ENCODE results near the gene ABHD16B. TPM values are rescaled to one million over a fixed set of nuclear protein-coding genes. Genes with fewer than 3 reads are reported as not detected.
"Not testable (repeated sequence)": the region's sequence is repeated elsewhere in the genome, so short reads cannot be mapped to it uniquely, and the experiment has no call there.

ABHD16B gene
- total RNA-seq, 2 experiments from 2014 or later: not detected

DNA sequence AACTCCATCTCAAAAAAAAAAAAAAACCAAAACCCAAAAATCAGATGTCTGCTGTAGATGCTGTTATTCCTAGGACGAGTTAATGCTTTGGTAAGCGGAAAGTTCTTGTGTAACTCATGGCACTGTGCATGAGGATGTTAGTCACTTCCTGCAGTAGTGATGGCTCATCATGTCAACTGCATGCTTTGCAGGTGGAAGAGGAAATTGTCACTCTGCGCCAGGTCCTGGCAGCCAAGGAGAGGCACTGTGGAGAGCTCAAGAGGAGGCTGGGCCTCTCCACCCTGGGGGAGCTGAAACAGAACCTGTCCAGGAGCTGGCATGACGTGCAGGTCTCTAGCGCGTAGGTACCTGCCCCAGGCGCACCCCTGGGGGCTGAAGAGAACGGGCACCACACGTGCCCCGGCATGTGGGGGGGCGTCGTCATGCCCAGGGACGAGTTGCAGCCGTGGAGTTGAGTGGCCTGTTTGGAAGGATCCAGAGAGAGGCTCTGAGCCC, 12.2 kb downstream of the ABHD16B start:
- Mint-ChIP-seq H3K27ac (peak overlapping the region; percentile 76), H3K9me3 (no peaks in the 10 kb centered on the region), H3K27me3 (no peaks in the 10 kb centered on the region), H3K4me3 (no peak overlapping the region), H3K36me3 (ENCODE audit: low read depth) (peaks cover 41% of the 10 kb centered on the region), H3K4me1 (ENCODE audit: low read depth) (peaks cover 13% of the 10 kb centered on the region)
- DNase-seq (peak; percentile 60), ATAC-seq (peak; percentile 99)
- POLR2A ChIA-PET: interaction anchor here (0.7 to 3.7 kb wide), 2 partner anchors 8 to 9 kb away, joined by 3 to 12 read pairs; partner anchors contain the start of gene TPD52L2
- TF ChIP-seq, protein P1, sequence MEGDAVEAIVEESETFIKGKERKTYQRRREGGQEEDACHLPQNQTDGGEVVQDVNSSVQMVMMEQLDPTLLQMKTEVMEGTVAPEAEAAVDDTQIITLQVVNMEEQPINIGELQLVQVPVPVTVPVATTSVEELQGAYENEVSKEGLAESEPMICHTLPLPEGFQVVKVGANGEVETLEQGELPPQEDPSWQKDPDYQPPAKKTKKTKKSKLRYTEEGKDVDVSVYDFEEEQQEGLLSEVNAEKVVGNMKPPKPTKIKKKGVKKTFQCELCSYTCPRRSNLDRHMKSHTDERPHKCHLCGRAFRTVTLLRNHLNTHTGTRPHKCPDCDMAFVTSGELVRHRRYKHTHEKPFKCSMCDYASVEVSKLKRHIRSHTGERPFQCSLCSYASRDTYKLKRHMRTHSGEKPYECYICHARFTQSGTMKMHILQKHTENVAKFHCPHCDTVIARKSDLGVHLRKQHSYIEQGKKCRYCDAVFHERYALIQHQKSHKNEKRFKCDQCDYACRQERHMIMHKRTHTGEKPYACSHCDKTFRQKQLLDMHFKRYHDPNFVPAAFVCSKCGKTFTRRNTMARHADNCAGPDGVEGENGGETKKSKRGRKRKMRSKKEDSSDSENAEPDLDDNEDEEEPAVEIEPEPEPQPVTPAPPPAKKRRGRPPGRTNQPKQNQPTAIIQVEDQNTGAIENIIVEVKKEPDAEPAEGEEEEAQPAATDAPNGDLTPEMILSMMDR (IDR thresholded peaks at IDR 0.05): no peak
- intact Hi-C loops (cut with micrococcal nuclease): no loop called here
- CTCF ChIA-PET: interaction anchor here (2.0 kb wide), 1 partner anchor 22 kb away, joined by 4 read pairs; no protein-coding TSS in a partner anchor

DNA sequence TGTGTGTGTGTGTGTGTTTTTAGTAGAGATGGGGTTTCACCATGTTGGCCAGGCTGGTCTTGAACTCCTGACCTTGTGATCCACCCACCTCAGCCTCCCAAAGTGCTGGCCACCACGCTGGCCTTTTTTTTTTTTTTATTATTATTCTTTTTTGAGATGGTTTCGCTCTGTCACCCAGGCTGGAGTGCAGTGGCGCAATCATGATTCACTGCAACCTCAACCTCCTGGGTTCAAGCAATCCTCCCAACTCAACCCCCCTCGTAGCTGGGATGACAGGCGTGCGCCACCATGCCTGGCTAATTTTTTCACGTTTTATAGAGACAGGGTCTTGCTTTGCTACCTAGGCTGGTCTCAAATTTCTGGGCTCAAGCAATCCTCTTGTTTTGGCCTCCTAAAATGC, 12.9 kb downstream of the ABHD16B start:
- CTCF ChIA-PET: interaction anchor here (2.0 kb wide), 1 partner anchor 22 kb away, joined by 4 read pairs; no protein-coding TSS in a partner anchor
- peaks cover 13% of the 10 kb centered on the region for H3K4me1 Mint-ChIP-seq (ENCODE audit: low read depth)

DNA sequence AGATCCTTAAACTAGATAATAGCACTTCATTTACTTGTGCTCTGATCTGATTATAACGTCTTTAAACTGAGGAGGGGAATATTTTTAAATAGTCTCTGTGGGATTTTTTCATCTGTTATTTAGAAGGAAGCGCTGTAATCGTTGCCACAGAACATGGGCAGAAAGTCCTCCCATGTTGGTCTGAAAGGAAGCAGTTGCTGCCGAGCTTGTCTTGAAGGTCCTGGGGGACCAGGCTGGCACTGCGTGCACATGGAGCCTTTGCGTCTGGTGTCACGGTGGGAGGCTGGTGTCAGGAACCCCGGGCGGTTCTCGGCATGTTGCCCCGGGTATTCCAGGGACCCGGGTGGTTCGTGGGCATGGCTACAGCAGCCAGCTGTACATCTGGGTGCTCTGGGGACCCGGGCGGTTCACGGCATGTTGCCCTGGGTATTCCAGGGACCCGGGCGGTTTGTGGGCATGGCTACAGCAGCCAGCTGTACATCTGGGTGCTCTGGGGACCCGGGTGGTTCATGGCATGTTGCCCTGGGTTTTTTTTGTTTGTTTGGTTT, 15.3 kb downstream of the ABHD16B start:
- peaks cover 33% of the 10 kb centered on the region for H3K36me3 Mint-ChIP-seq (ENCODE audit: low read depth)
- no peak overlapping the region for H3K27ac Mint-ChIP-seq

More for the DNA sequence above, 12.9 kb downstream of the ABHD16B start:
- ATAC-seq; H3K9me3 Mint-ChIP-seq; H3K4me3 Mint-ChIP-seq; intact Hi-C loops (cut with micrococcal nuclease); DNase-seq; H3K27me3 Mint-ChIP-seq; H3K27ac Mint-ChIP-seq: not testable (repeated sequence)
- H3K36me3 Mint-ChIP-seq (ENCODE audit: low read depth): peaks cover 38% of the 10 kb centered on the region
- POLR2A ChIA-PET: interaction anchor here (3.7 kb wide), 1 partner anchor 9 kb away, joined by 12 read pairs; the partner anchor contains the start of gene TPD52L2

DNA sequence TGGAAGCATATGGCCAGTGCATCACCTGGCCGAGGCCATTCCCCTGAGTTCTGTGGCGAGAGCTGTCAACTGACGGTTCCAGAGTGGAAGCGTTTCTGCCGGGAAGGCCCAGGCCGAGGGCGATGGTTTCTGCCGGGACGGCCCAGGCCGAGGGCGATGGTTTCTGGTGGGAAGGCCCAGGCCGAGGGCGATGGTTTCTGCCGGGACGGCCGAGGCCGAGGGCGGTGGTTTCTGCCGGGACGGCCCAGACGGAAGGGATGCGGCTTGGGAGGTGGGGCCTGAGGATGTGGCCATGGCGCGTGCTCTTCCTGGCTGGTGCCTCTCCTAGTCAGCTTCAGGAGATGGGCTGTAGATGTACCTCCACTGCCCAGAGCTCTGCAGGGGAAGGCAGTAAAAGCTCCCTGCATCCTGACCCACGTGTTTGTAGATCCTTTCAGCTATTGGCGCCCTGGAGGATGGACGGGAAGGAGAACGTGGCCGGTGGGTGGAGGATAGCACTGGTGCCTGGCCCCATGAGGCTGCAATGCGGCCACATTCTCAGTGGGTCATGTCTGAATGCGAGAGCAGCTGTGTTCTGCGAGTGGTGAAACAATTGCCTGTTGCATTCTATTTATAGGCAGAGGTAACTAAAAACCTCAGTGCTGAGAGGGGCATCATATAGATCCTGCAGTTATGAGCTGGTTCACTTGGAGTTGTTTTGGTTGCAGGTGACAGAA, 16.6 kb downstream of the ABHD16B start:
- POLR2A ChIA-PET: interaction anchor here (0.9 to 1.1 kb wide), 2 partner anchors 11 to 16 kb away, joined by 5 to 6 read pairs; partner anchors contain the start of gene DNAJC5
- Mint-ChIP-seq H3K9me3 (no peaks in the 10 kb centered on the region), H3K27me3 (no peaks in the 10 kb centered on the region), H3K4me1 (ENCODE audit: low read depth) (peaks cover 9% of the 10 kb centered on the region), H3K4me3 (no peak overlapping the region), H3K36me3 (ENCODE audit: low read depth) (peaks cover 27% of the 10 kb centered on the region), H3K27ac (no peak overlapping the region)
- DNase-seq (no peak), ATAC-seq (no peak)
- intact Hi-C loops (cut with micrococcal nuclease): no loop called here
- TF ChIP-seq, protein P1 (IDR thresholded peaks at IDR 0.05): no peak
- CTCF ChIA-PET: interaction anchor here (0.9 to 1.1 kb wide), 2 partner anchors 12 to 340 kb away, joined by 3 to 4 read pairs; partner anchors contain the start of genes PTK6 and TPD52L2

More for the DNA sequence above, 15.3 kb downstream of the ABHD16B start:
- CTCF ChIA-PET: interaction anchor here (1.3 kb wide), 1 partner anchor 98 kb away, joined by 3 read pairs; no protein-coding TSS in a partner anchor
- DNase-seq (no peak), ATAC-seq (no peak)
- Mint-ChIP-seq H3K4me3 (no peak overlapping the region), H3K4me1 (ENCODE audit: low read depth) (peaks cover 13% of the 10 kb centered on the region), H3K9me3 (no peaks in the 10 kb centered on the region), H3K27me3 (no peaks in the 10 kb centered on the region)
- TF ChIP-seq, protein P1 (IDR thresholded peaks at IDR 0.05): no peak
- POLR2A ChIA-PET: interaction anchor here (3.7 kb wide), 1 partner anchor 11 kb away, joined by 12 read pairs; the partner anchor contains the start of gene TPD52L2
- intact Hi-C loops (cut with micrococcal nuclease): no loop called here

DNA sequence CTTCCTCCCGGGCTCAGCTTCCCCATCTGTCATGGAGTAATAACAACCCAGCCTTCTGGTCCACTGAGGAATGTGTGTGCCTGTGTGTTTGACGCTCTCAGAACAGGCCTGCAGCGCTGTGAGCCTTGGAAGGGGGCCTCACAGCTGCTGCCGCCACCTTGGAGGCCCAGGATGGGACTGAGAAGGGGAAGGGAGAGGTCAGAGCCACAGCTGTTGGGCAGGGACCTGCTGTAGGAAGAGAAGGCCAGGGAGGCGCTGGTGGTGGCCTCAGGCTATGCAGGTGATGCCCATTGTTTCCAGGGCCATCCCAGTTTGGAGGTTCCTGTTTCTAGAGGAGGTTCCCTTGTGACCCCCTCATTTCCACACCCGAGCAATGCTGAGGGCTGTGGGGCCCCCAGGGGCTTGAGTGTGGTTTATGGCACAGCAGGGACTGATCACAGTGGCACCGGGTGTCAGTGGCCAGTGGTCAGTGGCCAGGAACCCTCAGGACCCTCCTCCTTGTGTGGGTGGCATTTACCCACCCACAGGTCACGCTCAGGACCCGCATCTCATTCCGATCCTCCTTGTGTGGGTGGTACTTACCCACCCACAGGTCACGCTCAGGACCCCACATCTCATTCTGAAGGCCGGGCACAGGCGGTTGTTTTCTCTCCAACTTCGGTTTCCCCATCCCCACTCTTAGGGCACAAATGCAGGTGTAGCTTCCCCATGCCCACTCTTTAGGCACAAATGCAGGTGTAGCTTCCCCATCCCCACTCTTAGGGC, 17.8 kb downstream of the ABHD16B start:
- Mint-ChIP-seq H3K9me3 (no peaks in the 10 kb centered on the region), H3K4me3 (no peak overlapping the region), H3K27me3 (no peaks in the 10 kb centered on the region), H3K4me1 (ENCODE audit: low read depth) (no peaks in the 10 kb centered on the region), H3K27ac (no peak overlapping the region), H3K36me3 (ENCODE audit: low read depth) (peaks cover 24% of the 10 kb centered on the region)
- ATAC-seq (no peak), DNase-seq (no peak)
- TF ChIP-seq, protein P1 (IDR thresholded peaks at IDR 0.05): no peak
- intact Hi-C loops (cut with micrococcal nuclease): no loop called here
- ChIA-PET POLR2A (interaction anchor here (1.1 kb wide), 1 partner anchor 15 kb away, joined by 6 read pairs; the partner anchor contains the start of gene DNAJC5), CTCF (interaction anchor here (0.9 kb wide), 1 partner anchor 14 kb away, joined by 3 read pairs; the partner anchor contains the start of gene TPD52L2)

DNA sequence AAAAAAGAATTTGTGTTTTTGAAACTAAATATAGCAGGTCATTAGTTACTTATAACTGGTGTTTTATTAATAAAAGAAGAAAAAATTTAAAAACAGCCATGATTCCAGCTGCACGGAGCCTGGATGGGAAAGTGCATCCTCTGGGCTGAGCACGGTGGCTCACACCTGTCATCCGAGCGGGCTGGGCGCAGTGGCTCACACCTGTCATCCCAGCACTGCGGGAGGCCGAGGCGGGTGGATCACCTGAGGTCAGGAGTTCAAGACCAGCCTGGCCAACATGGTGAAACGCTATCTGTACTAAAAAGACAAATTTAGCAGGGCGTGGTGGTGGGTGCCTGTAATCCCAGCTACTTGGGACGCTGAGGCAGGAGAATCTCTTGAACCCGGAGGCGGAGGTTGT, 19.6 kb downstream of the ABHD16B start:
- intact Hi-C loops (cut with micrococcal nuclease); H3K27ac Mint-ChIP-seq; H3K4me1 Mint-ChIP-seq (ENCODE audit: low read depth); H3K27me3 Mint-ChIP-seq; POLR2A ChIA-PET; H3K4me3 Mint-ChIP-seq; CTCF ChIA-PET; H3K9me3 Mint-ChIP-seq; DNase-seq; ATAC-seq: not testable (repeated sequence)
- H3K36me3 Mint-ChIP-seq (ENCODE audit: low read depth): peaks cover 18% of the 10 kb centered on the region
